RWPE1 (cell line): ENCODE results near the gene CD47.

ENCODE experiments used
- CTCF ChIA-PET: fragments of 350-600 bp; sonication (Branson Sonifier 250); formaldehyde crosslinking; extraction: SDS; loops from one replicate; lab custom pipeline; 2021; lab: Yijun Ruan, JAX
- POLR2A ChIA-PET: fragments of 400-600 bp; formaldehyde crosslinking; extraction: SDS; loops from one replicate; lab custom pipeline; 2020; ENCODE audit warnings: antibody characterized with exemption; ENCODE audit not compliant: low non-redundant PET; lab: Yijun Ruan, JAX
- DNase-seq: peaks from one replicate; pipeline ENCODE4 v3.0.0; 2012; ENCODE audit warnings: low spot score
- H3K27ac ChIP-seq: fragments of 450-650 bp; 2 replicates; pipeline ENCODE4 v1.5.1; 2017
- TF ChIP-seq, protein P1 (sequence below): fragments of 450-650 bp; conservative IDR thresholded peaks from 2 replicates; pipeline ENCODE4 v1.5.1; 2017; ENCODE audit warnings: low read depth, mild to moderate bottlenecking

CD47 gene

DNA sequence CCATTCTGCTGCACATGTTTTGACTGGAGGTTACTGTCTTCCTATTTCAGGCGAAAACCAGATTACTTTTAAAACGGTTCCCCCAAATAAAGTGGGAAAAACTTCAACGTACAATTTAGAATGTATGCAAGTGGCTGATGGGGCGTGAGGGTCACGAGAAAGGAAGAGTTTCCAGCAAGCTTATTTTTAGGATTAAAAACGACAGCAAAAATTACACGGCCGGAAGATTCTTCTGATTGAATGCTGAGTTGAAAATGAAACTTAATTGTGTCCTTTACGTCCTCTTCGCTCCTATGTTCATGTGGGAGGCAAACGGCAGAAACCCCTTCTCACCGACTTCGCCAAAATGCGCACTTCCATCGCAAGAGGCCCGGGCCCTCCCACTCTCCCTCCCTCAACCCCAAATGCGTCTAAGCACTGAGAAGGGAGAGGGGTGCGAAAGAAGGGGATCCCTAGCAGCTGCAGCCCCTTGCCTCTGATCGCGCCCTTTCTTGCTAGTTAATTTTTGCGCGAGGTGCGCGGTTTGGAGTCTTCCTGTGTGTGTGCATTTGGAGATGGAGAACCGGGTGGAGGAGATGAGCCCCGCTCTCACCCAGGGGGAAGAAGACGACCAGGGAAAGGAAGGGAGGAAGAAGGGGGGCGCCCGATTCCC lies 656 bp downstream of the CD47 start:
- ChIA-PET CTCF (interaction anchor here (0.7 to 1.6 kb wide), 2 partner anchors 108 to 163 kb away, joined by 3 to 5 read pairs; no protein-coding TSS in a partner anchor), POLR2A (interaction anchor here (0.6 kb wide), 1 partner anchor 59 kb away, joined by 3 read pairs; no protein-coding TSS in a partner anchor)
- peak; percentile 59 for DNase-seq
- peak overlapping the region; percentile 81 for H3K27ac ChIP-seq
- TF ChIP-seq, protein P1, sequence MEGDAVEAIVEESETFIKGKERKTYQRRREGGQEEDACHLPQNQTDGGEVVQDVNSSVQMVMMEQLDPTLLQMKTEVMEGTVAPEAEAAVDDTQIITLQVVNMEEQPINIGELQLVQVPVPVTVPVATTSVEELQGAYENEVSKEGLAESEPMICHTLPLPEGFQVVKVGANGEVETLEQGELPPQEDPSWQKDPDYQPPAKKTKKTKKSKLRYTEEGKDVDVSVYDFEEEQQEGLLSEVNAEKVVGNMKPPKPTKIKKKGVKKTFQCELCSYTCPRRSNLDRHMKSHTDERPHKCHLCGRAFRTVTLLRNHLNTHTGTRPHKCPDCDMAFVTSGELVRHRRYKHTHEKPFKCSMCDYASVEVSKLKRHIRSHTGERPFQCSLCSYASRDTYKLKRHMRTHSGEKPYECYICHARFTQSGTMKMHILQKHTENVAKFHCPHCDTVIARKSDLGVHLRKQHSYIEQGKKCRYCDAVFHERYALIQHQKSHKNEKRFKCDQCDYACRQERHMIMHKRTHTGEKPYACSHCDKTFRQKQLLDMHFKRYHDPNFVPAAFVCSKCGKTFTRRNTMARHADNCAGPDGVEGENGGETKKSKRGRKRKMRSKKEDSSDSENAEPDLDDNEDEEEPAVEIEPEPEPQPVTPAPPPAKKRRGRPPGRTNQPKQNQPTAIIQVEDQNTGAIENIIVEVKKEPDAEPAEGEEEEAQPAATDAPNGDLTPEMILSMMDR = no peak

DNA sequence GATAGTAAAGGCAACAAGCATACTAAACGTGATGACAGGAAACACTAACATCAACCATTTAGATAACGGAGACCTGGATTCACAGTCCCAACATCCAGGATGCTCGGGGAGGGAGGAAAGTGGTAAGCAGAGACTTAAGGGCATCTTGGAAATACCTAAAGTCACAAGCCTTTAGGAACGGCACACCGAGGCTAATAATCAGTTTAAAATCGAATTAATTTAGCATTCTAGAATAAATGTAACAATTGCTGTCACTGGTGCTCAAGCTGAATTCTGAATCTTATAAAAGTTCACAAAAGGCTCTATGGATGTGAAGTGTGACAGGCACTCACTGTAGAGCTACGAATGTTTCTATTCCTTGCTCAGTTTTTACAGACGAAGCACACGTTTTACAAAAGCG lies 1.3 kb downstream of the CD47 start:
- CTCF ChIA-PET = interaction anchor here (0.6 to 1.6 kb wide), 2 partner anchors 162 to 817 kb away, joined by 4 to 5 read pairs; no protein-coding TSS in a partner anchor
- TF ChIP-seq, protein P1 = no peak
- no peak overlapping the region for H3K27ac ChIP-seq
- DNase-seq = no peak
- POLR2A ChIA-PET = interaction anchor here (0.6 kb wide), 1 partner anchor 60 kb away, joined by 3 read pairs; no protein-coding TSS in a partner anchor

DNA sequence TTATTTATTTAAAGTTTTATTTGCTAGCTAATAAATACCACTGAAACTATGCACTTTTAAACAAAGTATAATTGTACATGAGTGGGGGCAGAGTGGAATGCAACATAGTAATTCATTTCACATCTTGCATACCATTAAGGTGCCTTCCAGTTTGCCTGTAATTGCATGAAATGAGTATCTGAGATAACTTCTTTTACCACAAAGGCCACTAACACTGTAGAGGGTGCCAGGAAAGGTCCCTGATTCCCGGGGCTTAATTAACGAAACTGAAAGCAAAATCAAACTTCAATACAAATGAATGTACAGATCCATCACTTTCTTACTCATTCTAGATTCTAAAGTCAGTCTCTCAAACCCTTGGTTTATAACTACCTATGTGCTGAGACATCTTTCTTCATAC lies 2.1 kb downstream of the CD47 start:
- POLR2A ChIA-PET = no interaction called here
- CTCF ChIA-PET = interaction anchor here (0.6 kb wide), 2 partner anchors 36 to 816 kb away, joined by 4 read pairs; no protein-coding TSS in a partner anchor
- no peak overlapping the region for H3K27ac ChIP-seq

DNA sequence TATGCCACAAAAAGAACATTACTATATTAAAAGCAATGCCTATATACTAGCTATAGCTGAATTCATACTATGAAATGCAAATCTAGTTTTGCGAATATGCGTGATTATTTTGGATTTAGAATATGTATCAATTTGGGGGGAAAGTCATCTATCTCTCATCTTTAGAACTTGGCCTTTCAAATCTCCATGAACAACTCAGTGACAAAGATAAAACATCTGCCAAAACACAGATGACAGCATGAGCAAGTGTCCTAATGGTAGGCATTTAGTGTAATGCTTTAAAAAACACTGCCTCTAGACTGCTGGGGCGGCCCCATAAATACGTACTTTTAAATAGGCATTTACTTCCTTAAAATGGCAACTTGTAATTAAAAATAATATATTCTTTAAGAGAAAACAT lies 2.7 kb downstream of the CD47 start:
- TF ChIP-seq, protein P1 = no peak
- DNase-seq = no peak
- CTCF ChIA-PET = interaction anchor here (0.6 to 0.7 kb wide), 2 partner anchors 35 to 321 kb away, joined by 3 to 4 read pairs; no protein-coding TSS in a partner anchor
- POLR2A ChIA-PET = no interaction called here
- H3K27ac ChIP-seq = no peak overlapping the region

More for the DNA sequence above, 2.1 kb downstream of the CD47 start:
- TF ChIP-seq, protein P1 = no peak
- DNase-seq = peak; percentile 26

DNA sequence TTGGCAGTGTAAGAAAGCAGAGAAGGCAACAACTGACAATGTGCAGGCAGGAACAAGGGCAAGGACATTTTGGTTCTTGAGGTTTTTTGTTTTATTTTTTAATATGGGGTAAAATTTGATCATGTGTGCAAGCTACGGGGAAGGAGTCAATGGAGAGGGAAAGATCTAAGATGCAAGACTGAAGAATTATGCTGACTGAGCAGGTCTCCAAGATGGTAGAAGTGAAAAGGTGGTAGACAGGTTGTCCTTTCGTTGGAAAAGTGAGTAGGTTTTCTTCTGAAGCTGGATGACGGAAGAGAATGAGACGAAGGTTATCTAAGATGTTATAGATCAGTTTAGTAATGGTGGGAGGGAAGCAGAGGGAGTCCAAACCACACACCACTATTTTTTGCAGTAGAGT lies 4.2 kb downstream of the CD47 start:
- TF ChIP-seq, protein P1 = no peak
- ChIA-PET POLR2A (no interaction called here), CTCF (interaction anchor here (0.6 kb wide), 1 partner anchor 356 kb away, joined by 3 read pairs; no protein-coding TSS in a partner anchor)
- no peak overlapping the region for H3K27ac ChIP-seq
- DNase-seq = no peak

DNA sequence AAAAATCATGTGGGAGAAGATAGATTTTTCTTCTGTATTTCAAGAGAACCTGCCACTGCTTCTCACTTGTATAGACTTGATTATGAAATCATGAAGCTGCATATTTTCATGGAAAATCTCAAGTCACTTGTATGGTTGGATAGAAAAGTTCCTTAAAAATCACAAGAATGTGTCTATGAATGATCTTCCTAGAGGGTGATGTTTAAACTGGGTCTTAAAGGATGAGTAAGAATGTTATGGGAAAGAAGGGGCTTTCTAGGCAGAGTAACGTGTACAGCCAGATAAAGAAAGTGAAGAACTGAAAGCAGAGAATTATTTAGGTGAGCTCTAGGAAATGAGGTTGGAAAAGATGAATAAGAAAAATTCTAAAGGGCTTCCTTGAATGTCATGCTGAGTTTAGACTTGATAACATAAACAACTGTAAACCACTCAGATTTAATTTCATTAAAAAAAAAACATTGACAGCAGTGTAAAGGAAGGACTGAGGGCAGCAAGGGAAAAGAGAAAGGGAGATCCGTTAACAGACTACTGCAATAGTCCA lies 5.0 kb downstream of the CD47 start:
- DNase-seq = no peak
- POLR2A ChIA-PET = no interaction called here
- TF ChIP-seq, protein P1 = no peak
- CTCF ChIA-PET = no interaction called here
- H3K27ac ChIP-seq = no peak overlapping the region
